ENCODE measurements around the gene HSPH1. TPM values are rescaled to one million over a fixed set of nuclear protein-coding genes. Genes with fewer than 3 reads are reported as not detected.

Gene HSPH1
- total and polyA plus RNA-seq, 11 donors, result 24.6 to 88.1 (median 44.5) TPM

GRCh38 chr13:31094331-31095015 is 67.2 kb downstream of the HSPH1 start:
- ATAC-seq, result no peak
- Histone ChIP-seq H3K9me3 (no peaks in the 10 kb centered on the region), H3K36me3 (no peaks in the 10 kb centered on the region), H3K4me1 (no peaks in the 10 kb centered on the region), H3K27me3 (peaks cover 0 to 18% (median 0%) of the 10 kb centered on the region in 9 donors), H3K4me3 (no peak overlapping the region), H3K27ac (no peak overlapping the region)
- TF ChIP-seq POLR2A (IDR thresholded peaks at IDR 0.05), result no peak
- TF ChIP-seq CTCF (IDR thresholded peaks at IDR 0.05), result no peak
- 75 to 91% (median 84%) methylated on average over 6 of the region's 6 CpGs for WGBS, 4 donors
- no peak for DNase-seq
- intact Hi-C loops (cut with DNase I), result no loop called here

- Histone ChIP-seq H3K4me3 (no peak overlapping the region), H3K27ac (no peak overlapping the region), H3K27me3 (peaks cover 0 to 10% (median 0%) of the 10 kb centered on the region in 9 donors), H3K36me3 (no peaks in the 10 kb centered on the region), H3K9me3 (no peaks in the 10 kb centered on the region), H3K4me1 (no peaks in the 10 kb centered on the region)
- ATAC-seq (no peak), DNase-seq (no peak)
- intact Hi-C loops (cut with DNase I), result no loop called here
- TF ChIP-seq POLR2A (IDR thresholded peaks at IDR 0.05), result no peak
- TF ChIP-seq CTCF (IDR thresholded peaks at IDR 0.05), result no peak
- 85 to 94% (median 89%) methylated on average over 9 of the region's 9 CpGs for WGBS, 4 donors
These were observed 68.4 kb downstream of the HSPH1 start for GRCh38 chr13:31093145-31093885.

GRCh38 chr13:31092646-31093045 is 69.1 kb downstream of the HSPH1 start:
- Histone ChIP-seq H3K9me3 (no peaks in the 10 kb centered on the region), H3K36me3 (no peaks in the 10 kb centered on the region), H3K27me3 (peaks cover 0 to 7% (median 0%) of the 10 kb centered on the region in 9 donors), H3K4me3 (no peak overlapping the region), H3K27ac (no peak overlapping the region), H3K4me1 (no peaks in the 10 kb centered on the region)
- DNase-seq, result no peak
- intact Hi-C loops (cut with DNase I), result no loop called here
- ATAC-seq, result no peak
- no peak for TF ChIP-seq POLR2A (IDR thresholded peaks at IDR 0.05)
- no peak for TF ChIP-seq CTCF (IDR thresholded peaks at IDR 0.05)
- 93 to 97% (median 96%) methylated on average over 5 of the region's 5 CpGs for WGBS, 4 donors

- no peaks in the 10 kb centered on the region for H3K36me3 ChIP-seq
- DNase-seq (no peak), ATAC-seq (no peak)
- intact Hi-C loops (cut with DNase I), result no loop called here
- H3K4me3 ChIP-seq, result no peak overlapping the region
- no peaks in the 10 kb centered on the region for H3K9me3 ChIP-seq
- H3K27me3 ChIP-seq, result peaks cover 0 to 14% (median 0%) of the 10 kb centered on the region in 9 donors
- TF ChIP-seq CTCF (IDR thresholded peaks at IDR 0.05) (no peak), POLR2A (IDR thresholded peaks at IDR 0.05) (no peak)
- no peak overlapping the region for H3K27ac ChIP-seq
- 52 to 64% (median 54%) methylated on average over 16 of the region's 16 CpGs for WGBS, 4 donors
- H3K4me1 ChIP-seq, result no peaks in the 10 kb centered on the region
These were observed 70.6 kb downstream of the HSPH1 start for GRCh38 chr13:31090961-31091624.

Data from heart left ventricle (tissue), 16 donors.